ENCODE data around the gene TNRC6C.

Gene TNRC6C

GRCh38 chr17:77962348-77962747, 3.8 kb downstream of the TNRC6C start:
- DNase-seq, result no peak
- H4K20me1 ChIP-seq (ENCODE audit: insufficient read depth, low read length), result peaks cover 69% of the 10 kb centered on the region
- TF ChIP-seq EZH2 (IDR thresholded peaks at IDR 0.05; ENCODE audit: borderline replicate concordance, low read depth, low read length, severe bottlenecking) (no peak), CTCF (IDR thresholded peaks at IDR 0.05; ENCODE audit: borderline replicate concordance, extremely low read depth, low read length, poor library complexity, severe bottlenecking) (no peak)
- H3K4me2 ChIP-seq (ENCODE audit: insufficient read depth, low read length), result peak overlapping the region; percentile 87
- H3K4me3 ChIP-seq (ENCODE audit: low read depth in 1 of 2, low read length in 2 of 2), result peak overlapping the region in 1 of 2 experiments; percentile 35; a peak in 1 of 4 replicates
- peaks cover 7% of the 10 kb centered on the region for H3K36me3 ChIP-seq (ENCODE audit: insufficient read depth, low read length)
- no peaks in the 10 kb centered on the region for H3K9me3 ChIP-seq (ENCODE audit: insufficient read depth, low read length, severe bottlenecking)
- H3K79me2 ChIP-seq (ENCODE audit: insufficient read depth, low read length), result peaks cover 79% of the 10 kb centered on the region
- peaks cover 69% of the 10 kb centered on the region for H3K4me1 ChIP-seq (ENCODE audit: insufficient read depth, low read length)
- no peak overlapping the region for H2AFZ ChIP-seq (ENCODE audit: low read depth, low read length)
- peaks cover 4% of the 10 kb centered on the region for H3K27me3 ChIP-seq (ENCODE audit: insufficient read depth, low read length, poor library complexity)
- no peak overlapping the region for H3K27ac ChIP-seq (ENCODE audit: low read length)
- no peak for ATAC-seq (ENCODE audit: insufficient read depth, low read depth)
- no peak overlapping the region for H3K9ac ChIP-seq (ENCODE audit: low read depth, low read length)

- no peaks in the 10 kb centered on the region for H3K9me3 ChIP-seq (ENCODE audit: insufficient read depth, low read length, severe bottlenecking)
- H3K27me3 ChIP-seq (ENCODE audit: insufficient read depth, low read length, poor library complexity), result peaks cover 4% of the 10 kb centered on the region
- H3K36me3 ChIP-seq (ENCODE audit: insufficient read depth, low read length), result peaks cover 7% of the 10 kb centered on the region
- peak; percentile 92 for ATAC-seq (ENCODE audit: insufficient read depth, low read depth)
- H4K20me1 ChIP-seq (ENCODE audit: insufficient read depth, low read length), result peaks cover 80% of the 10 kb centered on the region
- no peak overlapping the region for H3K9ac ChIP-seq (ENCODE audit: low read depth, low read length)
- TF ChIP-seq EZH2 (IDR thresholded peaks at IDR 0.05; ENCODE audit: borderline replicate concordance, low read depth, low read length, severe bottlenecking) (no peak), CTCF (IDR thresholded peaks at IDR 0.05; ENCODE audit: borderline replicate concordance, extremely low read depth, low read length, poor library complexity, severe bottlenecking) (no peak)
- no peak overlapping the region for H2AFZ ChIP-seq (ENCODE audit: low read depth, low read length)
- peak; percentile 88 for DNase-seq
- H3K4me2 ChIP-seq (ENCODE audit: insufficient read depth, low read length), result peak overlapping the region; percentile 87
- H3K4me1 ChIP-seq (ENCODE audit: insufficient read depth, low read length), result peaks cover 64% of the 10 kb centered on the region
- H3K4me3 ChIP-seq (ENCODE audit: low read depth in 1 of 2, low read length in 2 of 2), result peak overlapping the region in 1 of 2 experiments; percentile 39; a peak in 1 of 4 replicates
- H3K79me2 ChIP-seq (ENCODE audit: insufficient read depth, low read length), result peaks cover 90% of the 10 kb centered on the region
- no peak overlapping the region for H3K27ac ChIP-seq (ENCODE audit: low read length)
Observed at GRCh38 chr17:77963441-77963840, 4.9 kb downstream of the TNRC6C start.

GRCh38 chr17:77965352-77965751, 6.8 kb downstream of the TNRC6C start:
- H3K9me3 ChIP-seq (ENCODE audit: insufficient read depth, low read length, severe bottlenecking), result no peaks in the 10 kb centered on the region
- no peak overlapping the region for H3K27ac ChIP-seq (ENCODE audit: low read length)
- H3K4me2 ChIP-seq (ENCODE audit: insufficient read depth, low read length), result no peak overlapping the region
- H3K4me1 ChIP-seq (ENCODE audit: insufficient read depth, low read length), result peaks cover 58% of the 10 kb centered on the region
- H2AFZ ChIP-seq (ENCODE audit: low read depth, low read length), result no peak overlapping the region
- H4K20me1 ChIP-seq (ENCODE audit: insufficient read depth, low read length), result peaks cover 86% of the 10 kb centered on the region
- peaks cover 12% of the 10 kb centered on the region for H3K36me3 ChIP-seq (ENCODE audit: insufficient read depth, low read length)
- ATAC-seq (ENCODE audit: insufficient read depth, low read depth) (no peak), DNase-seq (no peak)
- TF ChIP-seq EZH2 (IDR thresholded peaks at IDR 0.05; ENCODE audit: borderline replicate concordance, low read depth, low read length, severe bottlenecking), result no peak
- no peak for TF ChIP-seq CTCF (IDR thresholded peaks at IDR 0.05; ENCODE audit: borderline replicate concordance, extremely low read depth, low read length, poor library complexity, severe bottlenecking)
- peaks cover 95% of the 10 kb centered on the region for H3K79me2 ChIP-seq (ENCODE audit: insufficient read depth, low read length)
- no peaks in the 10 kb centered on the region for H3K27me3 ChIP-seq (ENCODE audit: insufficient read depth, low read length, poor library complexity)
- no peak overlapping the region for H3K9ac ChIP-seq (ENCODE audit: low read depth, low read length)
- no peak overlapping the region for H3K4me3 ChIP-seq (ENCODE audit: low read depth in 1 of 2, low read length in 2 of 2)

- Histone ChIP-seq H3K27ac (ENCODE audit: low read length) (no peak overlapping the region), H3K4me2 (ENCODE audit: insufficient read depth, low read length) (no peak overlapping the region), H3K4me1 (ENCODE audit: insufficient read depth, low read length) (peaks cover 47% of the 10 kb centered on the region), H3K4me3 (ENCODE audit: low read depth in 1 of 2, low read length in 2 of 2) (no peak overlapping the region), H3K9ac (ENCODE audit: low read depth, low read length) (no peak overlapping the region), H3K27me3 (ENCODE audit: insufficient read depth, low read length, poor library complexity) (no peaks in the 10 kb centered on the region), H2AFZ (ENCODE audit: low read depth, low read length) (no peak overlapping the region), H3K9me3 (ENCODE audit: insufficient read depth, low read length, severe bottlenecking) (no peaks in the 10 kb centered on the region), H4K20me1 (ENCODE audit: insufficient read depth, low read length) (peaks cover 84% of the 10 kb centered on the region), H3K79me2 (ENCODE audit: insufficient read depth, low read length) (peaks cover 95% of the 10 kb centered on the region), H3K36me3 (ENCODE audit: insufficient read depth, low read length) (peaks cover 12% of the 10 kb centered on the region)
- DNase-seq (no peak), ATAC-seq (ENCODE audit: insufficient read depth, low read depth) (no peak)
- no peak for TF ChIP-seq EZH2 (IDR thresholded peaks at IDR 0.05; ENCODE audit: borderline replicate concordance, low read depth, low read length, severe bottlenecking)
- no peak for TF ChIP-seq CTCF (IDR thresholded peaks at IDR 0.05; ENCODE audit: borderline replicate concordance, extremely low read depth, low read length, poor library complexity, severe bottlenecking)
Observed at GRCh38 chr17:77966476-77966875, 8.0 kb downstream of the TNRC6C start.
